IMR-90 (cell line): ENCODE data around the gene HCFC1R1. TPM values are rescaled to one million over a fixed set of nuclear protein-coding genes. Genes with fewer than 3 reads are reported as not detected.

Source experiments
- ATAC-seq: fragments of 200-7000 bp; cut with Tn5 transposase; 2 replicates; pipeline ENCODE4 v1.9.1; 2020; ENCODE audit warnings: low read depth, mild to moderate bottlenecking, moderate library complexity
- BruUV-seq: library from RNA; stranded (reverse); fragments of 400-500 nt; replicated peaks from 2 replicates; lab custom pipeline; 2021; lab: Mats Ljungman, UMichigan
- CTCF ChIA-PET: fragments of 300-600 bp; formaldehyde crosslinking; extraction: SDS; loops from one replicate; lab custom pipeline; 2021; ENCODE audit warnings: antibody characterized with exemption; lab: Yijun Ruan, JAX
- POLR2A ChIA-PET: fragments of 300-600 bp; sonication (Branson Sonifier 250); formaldehyde crosslinking; loops from one replicate; lab custom pipeline; 2022; ENCODE audit warnings: antibody characterized with exemption; ENCODE audit not compliant: unreplicated experiment; lab: Charles Lee
- DNase-seq: peaks from one replicate; pipeline ENCODE4 v3.0.0; 2013
- H2AFZ ChIP-seq: replicated peaks from 2 replicates; pipeline ENCODE3; 2013; ENCODE audit warnings: low read length, mild to moderate bottlenecking; ENCODE audit not compliant: poor library complexity
- H2AK5ac ChIP-seq: 2 replicates; pipeline ENCODE4 v1.6.1; 2013; ENCODE audit warnings: low read depth, low read length, inconsistent platforms
- H2AK9ac ChIP-seq: replicated peaks from 2 replicates; pipeline ENCODE3; 2013; ENCODE audit warnings: mild to moderate bottlenecking, low read depth, low read length, moderate library complexity; ENCODE audit not compliant: poor library complexity
- H2BK120ac ChIP-seq: 2 replicates; pipeline ENCODE4 v1.6.1; 2013; ENCODE audit warnings: low read depth, low read length, inconsistent platforms
- H2BK15ac ChIP-seq: 3 replicates; pipeline ENCODE4 v1.6.1; 2013; ENCODE audit warnings: low read depth, low read length, inconsistent platforms
- H2BK20ac ChIP-seq: 2 replicates; pipeline ENCODE4 v1.6.1; 2013; ENCODE audit warnings: low read depth, mild to moderate bottlenecking, inconsistent platforms, low read length, moderate library complexity
- H2BK5ac ChIP-seq: 2 replicates; pipeline ENCODE4 v1.6.1; 2013; ENCODE audit warnings: mild to moderate bottlenecking, low read depth, low read length, inconsistent platforms; ENCODE audit not compliant: poor library complexity, severe bottlenecking
- H3K14ac ChIP-seq: replicated peaks from 2 replicates; pipeline ENCODE4 v1.6.1; 2013; ENCODE audit warnings: low read depth, low read length, inconsistent platforms
- H3K18ac ChIP-seq: 2 replicates; pipeline ENCODE4 v1.6.1; 2013; ENCODE audit warnings: low read depth, low read length, control low read depth
- H3K23ac ChIP-seq: 2 replicates; pipeline ENCODE4 v1.6.1; 2013; ENCODE audit warnings: low read depth, low read length, inconsistent platforms
- H3K27ac ChIP-seq: 2 replicates; pipeline ENCODE4 v1.5.1; 2013; ENCODE audit warnings: mild to moderate bottlenecking, control low read depth, low read length; ENCODE audit not compliant: insufficient read depth
- H3K27me3 ChIP-seq: 2 replicates; pipeline ENCODE4 v1.6.1; 2013; ENCODE audit warnings: low read length; ENCODE audit not compliant: control insufficient read depth, insufficient read depth
- H3K36me3 ChIP-seq: 2 replicates; pipeline ENCODE4 v1.6.1; 2013; ENCODE audit warnings: low read length, mixed read lengths; ENCODE audit not compliant: control insufficient read depth, insufficient read depth
- H3K4ac ChIP-seq: 2 replicates; pipeline ENCODE4 v1.6.1; 2013; ENCODE audit warnings: low read depth, low read length, inconsistent platforms
- H3K4me1 ChIP-seq: 2 replicates; pipeline ENCODE4 v1.6.1; 2013; ENCODE audit warnings: low read length, mixed read lengths; ENCODE audit not compliant: control insufficient read depth, insufficient read depth
- H3K4me2 ChIP-seq: 2 replicates; pipeline ENCODE4 v1.6.1; 2013; ENCODE audit warnings: low read depth, mild to moderate bottlenecking, control low read depth, low read length, moderate library complexity
- H3K4me3 ChIP-seq: 2 replicates; pipeline ENCODE4 v1.5.1; 2013; ENCODE audit warnings: low read depth, mild to moderate bottlenecking, control low read depth, low read length, moderate library complexity; ENCODE audit not compliant: insufficient read depth
- H3K56ac ChIP-seq: 2 replicates; pipeline ENCODE4 v1.6.1; 2013; ENCODE audit warnings: low read length, inconsistent platforms; ENCODE audit not compliant: insufficient read depth; ENCODE audit errors: extremely low read depth
- H3K79me1 ChIP-seq, 2 experiments: 2 replicates each; pipeline ENCODE4 v1.6.1; 2013; ENCODE audit warnings: low read length in 2 of 2, inconsistent platforms in 1 of 2, low read depth in 1 of 2
- H3K9ac ChIP-seq: 2 replicates; pipeline ENCODE4 v1.6.1; 2013; ENCODE audit warnings: low read depth, low read length, control low read depth
- H3K9me1 ChIP-seq: 2 replicates; pipeline ENCODE4 v1.6.1; 2013; ENCODE audit warnings: low read length, inconsistent platforms; ENCODE audit not compliant: insufficient read depth
- H3K9me3 ChIP-seq: 2 replicates; pipeline ENCODE4 v1.6.1; 2013; ENCODE audit warnings: low read length; ENCODE audit not compliant: control insufficient read depth, insufficient read depth
- H4K20me1 ChIP-seq: 2 replicates; pipeline ENCODE4 v1.6.1; 2013; ENCODE audit warnings: low read length, inconsistent platforms; ENCODE audit not compliant: insufficient read depth
- H4K5ac ChIP-seq: 2 replicates; pipeline ENCODE4 v1.6.1; 2013; ENCODE audit warnings: mild to moderate bottlenecking, low read depth, low read length, control low read depth
- H4K8ac ChIP-seq, 2 experiments: 2 replicates each; pipeline ENCODE4 v1.6.1; 2013; ENCODE audit warnings: low read depth in 2 of 2, low read length in 2 of 2, control low read depth in 1 of 2, inconsistent platforms in 1 of 2
- H4K91ac ChIP-seq: 2 replicates; pipeline ENCODE4 v1.6.1; 2013; ENCODE audit warnings: low read depth, low read length, inconsistent platforms; ENCODE audit not compliant: insufficient read depth
- BHLHE40 ChIP-seq: fragments of 150-350 bp; IDR thresholded peaks from 2 replicates; pipeline ENCODE4 v1.6.1; 2016; ENCODE audit warnings: mild to moderate bottlenecking, low read depth, low read length
- CEBPB ChIP-seq: IDR thresholded peaks from 2 replicates; pipeline ENCODE4 v1.6.1; 2012; ENCODE audit warnings: low read depth, low read length, improper control_type of control experiment
- CHD1 ChIP-seq: IDR thresholded peaks from 2 replicates; pipeline ENCODE4 v1.6.1; 2012; ENCODE audit warnings: low read depth, low read length, improper control_type of control experiment
- ELK1 ChIP-seq: fragments of 150-350 bp; IDR thresholded peaks from 2 replicates; pipeline ENCODE4 v1.6.1; 2016; ENCODE audit warnings: low read depth, mild to moderate bottlenecking, low read length, moderate library complexity, borderline replicate concordance
- FOS ChIP-seq: fragments of 150-350 bp; IDR thresholded peaks from 2 replicates; pipeline ENCODE4 v1.6.1; 2016; ENCODE audit warnings: low read depth, low read length
- MAFK ChIP-seq: IDR thresholded peaks from 2 replicates; pipeline ENCODE4 v1.6.1; 2012; ENCODE audit warnings: low read depth, low read length, improper control_type of control experiment
- MAZ ChIP-seq: IDR thresholded peaks from 2 replicates; pipeline ENCODE4 v1.6.1; 2012; ENCODE audit warnings: low read depth, mild to moderate bottlenecking, low read length, improper control_type of control experiment, moderate library complexity, borderline replicate concordance
- MXI1 ChIP-seq: IDR thresholded peaks from 2 replicates; pipeline ENCODE4 v1.6.1; 2012; ENCODE audit warnings: low read depth, mild to moderate bottlenecking, low read length, moderate library complexity, borderline replicate concordance
- NFE2L2 ChIP-seq: fragments of 150-350 bp; IDR thresholded peaks from 2 replicates; pipeline ENCODE4 v1.6.1; 2016; ENCODE audit warnings: low read depth, mild to moderate bottlenecking, low read length
- POLR2A ChIP-seq: IDR thresholded peaks from 2 replicates; pipeline ENCODE4 v1.6.1; 2012; ENCODE audit warnings: mild to moderate bottlenecking, low read depth, low read length
- RAD21 ChIP-seq: IDR thresholded peaks from 2 replicates; pipeline ENCODE4 v1.6.1; 2012; ENCODE audit warnings: low read length, improper control_type of control experiment
- RCOR1 ChIP-seq: IDR thresholded peaks from 2 replicates; pipeline ENCODE4 v1.6.1; 2012; ENCODE audit warnings: mild to moderate bottlenecking, low read length, improper control_type of control experiment; ENCODE audit not compliant: insufficient replicate concordance
- RFX5 ChIP-seq: IDR thresholded peaks from 2 replicates; pipeline ENCODE4 v1.8.0; 2012; ENCODE audit warnings: low read depth, mild to moderate bottlenecking, low read length, moderate library complexity
- SMC3 ChIP-seq: fragments of 150-350 bp; IDR thresholded peaks from 2 replicates; pipeline ENCODE4 v1.6.1; 2016; ENCODE audit warnings: low read depth, mild to moderate bottlenecking, antibody characterized with exemption, low read length, moderate library complexity
- USF2 ChIP-seq: fragments of 150-350 bp; IDR thresholded peaks from 2 replicates; pipeline ENCODE4 v1.6.1; 2017; ENCODE audit warnings: mild to moderate bottlenecking, antibody characterized with exemption, low read length, low read depth
- WGBS, 2 experiments: methylation state at CpG; one replicate each; pipeline versions ENCODE4 v1.1.5 to v1.1.7; 2013; ENCODE audit warnings: missing lambda C conversion rate in 2 of 2; ENCODE audit not compliant: insufficient read length in 1 of 2; ENCODE audit errors: extremely low coverage in 2 of 2; 5-methylcytosine and 5-hydroxymethylcytosine counted together
- dilution Hi-C: fragments of 300-500 bp; cut with HindIII; formaldehyde crosslinking; loops from one replicate; pipeline ENCODE4 v1.14.3; 2018; ENCODE audit warnings: low sequenced_read_pairs; ENCODE audit not compliant: unreplicated experiment
- in situ Hi-C: fragments of 300-500 bp; cut with MboI; formaldehyde crosslinking; loops from 3 replicates; pipeline ENCODE4 v1.14.3; 2019; ENCODE audit warnings: low sequenced_read_pairs, inconsistent platforms, mixed read lengths
- intact Hi-C: fragments of 100-400 bp; cut with micrococcal nuclease; formaldehyde crosslinking; loops from 2 replicates; pipeline ENCODE4 v1.10.0; 2022
- polyA plus RNA-seq, 3 experiments: library from polyadenylated mRNA; depleted of rRNA; stranded (reverse); fragments of >200 nt; gene quantifications; 2 replicates each; pipeline ENCODE4 v1.2.3, GENCODE V29; 2012; ENCODE audit warnings: low replicate concordance in 1 of 3
- total RNA-seq: library from RNA; depleted of rRNA; stranded (reverse); fragments of >200 nt; gene quantifications from 2 replicates; pipeline ENCODE4 v1.2.3, GENCODE V29; 2012
- TF ChIP-seq, protein P1 (sequence below): conservative IDR thresholded peaks from 2 replicates; pipeline ENCODE4 v1.5.1; 2012; ENCODE audit warnings: mild to moderate bottlenecking, low read depth, low read length, improper control_type of control experiment

The HCFC1R1 gene
- total and polyA plus RNA-seq, 2 of the 4 experiments (the other 2 are of a cell fraction), result 7.2 to 57.9 TPM

DNA sequence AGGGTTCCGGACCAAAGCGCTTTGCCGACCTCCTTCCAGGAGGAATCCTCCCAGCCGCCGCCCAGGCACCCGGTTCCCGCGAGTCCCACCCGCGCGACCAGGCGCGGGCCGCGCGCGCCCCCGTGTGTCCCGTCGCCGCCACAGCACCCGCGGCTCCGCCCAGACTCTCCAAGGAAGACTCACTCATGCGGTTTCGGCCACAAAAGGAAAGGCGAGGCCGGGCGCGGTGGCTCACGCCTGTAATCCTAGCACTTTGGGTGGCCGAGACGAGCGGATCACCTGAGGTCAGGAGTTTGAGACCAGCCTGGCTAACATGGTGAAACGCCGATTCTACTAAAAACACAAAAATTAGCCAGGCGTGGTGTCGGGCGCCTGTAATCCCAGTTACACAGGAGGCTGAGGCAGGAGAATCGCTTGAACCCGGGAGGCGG is 40.0 kb downstream of the HCFC1R1 start:
- peaks cover 6% of the 10 kb centered on the region for H3K4me1 ChIP-seq
- peak; percentile 79 for ATAC-seq
- H4K8ac ChIP-seq, result peak overlapping the region in 1 of 2 experiments; percentile 86; a peak in 1 of 4 replicates
- peak overlapping the region; percentile 70 for H3K4ac ChIP-seq
- H3K9me3 ChIP-seq, result no peaks in the 10 kb centered on the region
- 0 out of 2 replicates have a peak, but pooled peaks cover 4% of the 10 kb centered on the region for H3K9me1 ChIP-seq
- ChIA-PET CTCF (no interaction called here), POLR2A (no interaction called here)
- peak overlapping the region; percentile 97 for H2AFZ ChIP-seq
- TF ChIP-seq CHD1, result no peak
- TF ChIP-seq RCOR1, result no peak
- no peak for TF ChIP-seq CEBPB
- TF ChIP-seq SMC3, result peak; percentile 52
- no peak for TF ChIP-seq MAFK
- peak; percentile 42; the same call in 1 of the 2 replicates for TF ChIP-seq MAZ
- TF ChIP-seq, protein P1, sequence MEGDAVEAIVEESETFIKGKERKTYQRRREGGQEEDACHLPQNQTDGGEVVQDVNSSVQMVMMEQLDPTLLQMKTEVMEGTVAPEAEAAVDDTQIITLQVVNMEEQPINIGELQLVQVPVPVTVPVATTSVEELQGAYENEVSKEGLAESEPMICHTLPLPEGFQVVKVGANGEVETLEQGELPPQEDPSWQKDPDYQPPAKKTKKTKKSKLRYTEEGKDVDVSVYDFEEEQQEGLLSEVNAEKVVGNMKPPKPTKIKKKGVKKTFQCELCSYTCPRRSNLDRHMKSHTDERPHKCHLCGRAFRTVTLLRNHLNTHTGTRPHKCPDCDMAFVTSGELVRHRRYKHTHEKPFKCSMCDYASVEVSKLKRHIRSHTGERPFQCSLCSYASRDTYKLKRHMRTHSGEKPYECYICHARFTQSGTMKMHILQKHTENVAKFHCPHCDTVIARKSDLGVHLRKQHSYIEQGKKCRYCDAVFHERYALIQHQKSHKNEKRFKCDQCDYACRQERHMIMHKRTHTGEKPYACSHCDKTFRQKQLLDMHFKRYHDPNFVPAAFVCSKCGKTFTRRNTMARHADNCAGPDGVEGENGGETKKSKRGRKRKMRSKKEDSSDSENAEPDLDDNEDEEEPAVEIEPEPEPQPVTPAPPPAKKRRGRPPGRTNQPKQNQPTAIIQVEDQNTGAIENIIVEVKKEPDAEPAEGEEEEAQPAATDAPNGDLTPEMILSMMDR, result peak; percentile 94
- TF ChIP-seq USF2, result no peak
- TF ChIP-seq ELK1, result no peak
- TF ChIP-seq MXI1, result no peak
- no peak for TF ChIP-seq RFX5
- TF ChIP-seq NFE2L2, result no peak
- TF ChIP-seq RAD21, result peak; percentile 77
- TF ChIP-seq FOS, result no peak
- TF ChIP-seq BHLHE40, result peak; percentile 69; the same call in 1 of the 2 replicates
- TF ChIP-seq POLR2A, result 0 out of 2 replicates have a peak, but pooled peaks have one; percentile 28
- no TSS peak for BruUV-seq
- H3K4me2 ChIP-seq, result peak overlapping the region; percentile 87
- no peak overlapping the region for H3K23ac ChIP-seq
- dilution Hi-C loops (no loop called here), intact Hi-C loops (loop anchor here (1.0 kb wide), 1 partner anchor 39 kb away; no protein-coding TSS in a partner anchor), in situ Hi-C loops (no loop called here)
- H3K36me3 ChIP-seq, result no peaks in the 10 kb centered on the region
- peaks cover 8 to 15% of the 10 kb centered on the region in 2 experiments for H3K79me1 ChIP-seq
- H2BK15ac ChIP-seq, result no peak overlapping the region
- no peak overlapping the region for H2BK20ac ChIP-seq
- H3K27ac ChIP-seq, result no peak overlapping the region; the same call in 1 of the 2 replicates
- peak overlapping the region; percentile 28 for H2AK9ac ChIP-seq
- H3K14ac ChIP-seq, result peak overlapping the region; percentile 83; the same call in 1 of the 2 replicates
- no peak overlapping the region for H2BK5ac ChIP-seq
- no peak overlapping the region for H3K9ac ChIP-seq
- peak overlapping the region; percentile 58 for H4K5ac ChIP-seq
- H3K18ac ChIP-seq, result no peak overlapping the region
- no peak overlapping the region for H2BK120ac ChIP-seq
- peaks cover 4% of the 10 kb centered on the region; the same call in 1 of the 2 replicates for H3K27me3 ChIP-seq
- no peaks in the 10 kb centered on the region for H4K20me1 ChIP-seq
- no peak overlapping the region for H2AK5ac ChIP-seq
- H4K91ac ChIP-seq, result no peak overlapping the region
- peak overlapping the region; percentile 18 for H3K4me3 ChIP-seq
- H3K56ac ChIP-seq, result no peak overlapping the region
- WGBS, 2 experiments, result 24% methylated on average over 24 of the region's 42 CpGs; no CpG with 5 or more reads in 1 of the 2 experiments
- peak; percentile 69 for DNase-seq
